Measurements from ENCODE around the gene KATNAL1.

Gene KATNAL1

GRCh38 chr13:30153545-30154426 is 153.6 kb downstream of the KATNAL1 start:
- DNase-seq (ENCODE audit: low read depth, low spot score), result no peak
- no peak overlapping the region for H3K4me3 ChIP-seq (ENCODE audit: low read length)
